GM18507 (cell line): Measurements from ENCODE around the gene CD46.
"Not testable (repeated sequence)": the region's sequence is repeated elsewhere in the genome, so short reads cannot be mapped to it uniquely, and the experiment has no call there.

ENCODE experiments used
- DNase-seq: peaks from one replicate; pipeline ENCODE4 v3.0.0; 2011; ENCODE audit warnings: low read depth; ENCODE audit not compliant: insufficient read length; ENCODE audit errors: extremely low spot score
- FAIRE-seq: peaks from 2 replicates; lab custom pipeline; 2011; peaks lifted over from hg19 to GRCh38; lab: Jason Lieb, UNC

The CD46 gene

DNA sequence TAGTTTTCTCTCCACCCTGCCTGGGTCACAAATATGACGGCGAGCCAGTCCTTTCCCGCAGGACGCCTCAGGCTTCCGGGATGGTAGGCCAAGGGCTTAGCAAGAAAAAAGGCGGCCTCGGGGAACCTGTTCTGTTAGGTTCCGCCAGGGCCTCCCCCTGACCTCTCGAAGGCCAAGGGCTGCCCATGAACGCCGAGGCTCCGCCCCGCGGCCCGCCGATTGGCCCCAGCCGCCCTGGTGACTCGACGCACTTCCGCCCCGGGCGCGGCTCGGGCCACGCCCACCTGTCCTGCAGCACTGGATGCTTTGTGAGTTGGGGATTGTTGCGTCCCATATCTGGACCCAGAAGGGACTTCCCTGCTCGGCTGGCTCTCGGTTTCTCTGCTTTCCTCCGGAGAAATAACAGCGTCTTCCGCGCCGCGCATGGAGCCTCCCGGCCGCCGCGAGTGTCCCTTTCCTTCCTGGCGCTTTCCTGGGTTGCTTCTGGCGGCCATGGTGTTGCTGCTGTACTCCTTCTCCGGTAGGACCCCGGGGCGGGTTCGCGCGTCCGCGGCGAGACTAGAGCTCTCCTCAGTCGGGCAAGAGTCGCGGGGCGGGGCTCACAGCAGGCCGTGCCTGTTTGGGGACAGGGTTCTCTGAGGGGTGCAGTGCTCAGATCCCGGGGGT lies at the start of gene CD46:
TSS of gene CD46 (plus strand) at position 265 of the 666 bp plus-strand sequence. CDS start at position 424, 159 bp downstream.
- DNase-seq (peak; percentile 81), FAIRE-seq (peak; percentile 96)

DNA sequence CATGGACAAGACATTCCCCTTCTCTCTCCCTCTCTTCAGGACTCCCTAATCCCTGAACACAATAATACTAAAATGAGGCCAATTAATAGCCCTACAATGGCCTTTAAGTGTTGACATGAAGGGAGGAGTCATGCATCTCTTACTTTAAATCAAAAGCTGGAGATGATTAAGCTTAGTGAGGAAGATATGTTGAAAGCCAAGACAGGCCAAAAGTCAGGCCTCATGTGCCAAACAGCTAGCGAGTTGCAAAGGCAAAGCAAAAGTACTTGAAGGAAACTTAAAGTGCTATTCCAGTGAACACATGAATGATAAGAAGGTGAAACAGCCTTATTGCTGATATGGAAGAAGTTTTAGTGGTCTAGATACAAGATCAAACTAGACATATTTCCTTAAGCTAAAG lies 49.5 kb upstream of the CD46 start:
- FAIRE-seq (no peak), DNase-seq (no peak)

DNA sequence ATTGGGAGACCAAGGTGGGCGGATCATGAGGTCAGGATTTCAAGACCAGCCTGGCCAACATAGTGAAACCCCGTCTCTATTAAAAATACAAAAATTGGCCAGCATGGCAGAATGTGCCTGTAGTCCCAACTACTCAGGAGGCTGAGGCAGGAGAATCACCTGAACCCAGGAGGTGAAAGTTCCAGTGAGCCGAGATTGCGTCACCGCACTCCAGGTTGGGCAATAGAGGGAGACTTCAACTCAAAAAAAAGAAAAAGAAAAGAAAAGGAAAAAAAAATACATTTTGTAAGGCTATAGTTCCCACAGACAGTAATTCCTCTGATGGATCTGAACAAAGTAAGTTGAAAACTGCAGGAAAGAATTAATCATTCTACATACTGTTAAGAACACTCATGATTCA lies 48.1 kb upstream of the CD46 start:
- FAIRE-seq (no peak), DNase-seq (no peak)

DNA sequence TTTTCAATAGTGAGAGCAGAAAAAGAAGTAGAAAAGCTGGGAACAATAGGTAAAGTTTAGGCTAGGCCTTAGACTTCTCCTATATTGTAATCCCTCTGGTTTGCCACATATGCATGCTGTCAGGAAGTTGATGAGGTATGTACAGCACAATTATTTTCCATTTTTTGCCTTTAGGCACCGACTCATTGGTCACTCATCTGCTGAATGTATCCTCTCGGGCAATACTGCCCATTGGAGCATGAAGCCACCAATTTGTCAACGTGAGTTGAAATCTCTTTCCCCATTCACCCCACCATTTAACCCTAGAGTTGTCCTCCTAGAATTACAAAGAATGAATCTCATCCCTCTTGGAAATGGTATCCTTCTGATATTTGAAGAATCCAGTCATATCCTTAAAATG lies 43.9 kb upstream of the CD46 start:
- not testable (repeated sequence) for DNase-seq, FAIRE-seq

DNA sequence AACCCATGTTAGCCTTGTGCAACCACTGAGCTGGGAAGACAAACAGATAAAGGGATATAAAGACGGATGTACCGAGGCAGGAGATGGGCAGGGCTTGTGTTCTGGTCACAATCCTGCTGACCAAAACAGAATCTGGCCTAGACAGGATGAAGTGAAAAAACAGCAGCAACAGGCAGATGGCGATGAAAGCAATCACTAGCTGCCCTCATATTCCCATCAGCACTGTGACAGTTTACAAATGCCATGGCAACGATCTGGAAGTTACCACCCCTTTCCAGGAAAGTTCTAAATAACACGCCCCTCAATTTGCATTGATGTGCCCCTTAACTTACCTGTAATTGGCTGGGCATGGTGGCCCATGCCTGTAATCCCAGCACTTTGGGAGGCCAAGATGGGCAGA lies 40.6 kb upstream of the CD46 start:
- DNase-seq = no peak
- FAIRE-seq = no peak

DNA sequence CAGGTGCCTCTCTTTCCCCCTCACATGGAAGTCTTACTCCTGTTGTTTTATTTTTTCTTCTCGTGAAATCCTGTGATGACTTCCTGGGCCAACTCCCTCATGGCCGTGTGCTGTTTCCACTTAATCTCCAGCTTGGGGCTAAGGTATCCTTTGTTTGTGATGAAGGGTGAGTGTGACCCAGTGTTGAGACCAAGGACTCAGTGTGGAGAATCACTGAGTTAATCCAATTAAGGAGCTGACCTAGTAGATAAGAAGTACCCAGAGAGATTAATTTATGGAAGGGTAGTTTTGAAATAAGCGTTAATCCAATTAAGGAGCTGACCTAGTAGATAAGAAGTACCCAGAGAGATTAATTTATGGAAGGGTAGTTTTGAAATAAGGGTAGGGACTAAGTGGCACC lies 39.2 kb upstream of the CD46 start:
- DNase-seq, FAIRE-seq: not testable (repeated sequence)

DNA sequence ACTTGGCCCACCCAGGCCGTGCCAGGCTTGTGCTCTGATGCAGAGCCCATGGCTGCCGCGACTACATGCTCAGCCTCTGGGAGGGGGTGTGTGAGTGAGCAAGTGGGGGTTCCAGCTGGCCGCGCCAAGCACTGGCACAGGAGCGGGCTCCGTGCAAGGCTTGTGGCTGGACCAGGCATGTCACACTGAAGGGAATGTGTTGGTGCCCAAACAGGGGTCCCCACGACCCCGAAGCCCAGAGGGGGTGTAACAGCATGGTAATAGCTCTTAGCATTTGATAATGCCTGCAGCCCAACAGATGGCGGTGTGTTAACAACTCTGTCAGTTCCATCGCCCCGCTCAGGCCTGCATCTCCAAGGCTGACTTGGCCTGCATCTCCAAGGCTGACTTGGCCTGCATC lies 38.3 kb upstream of the CD46 start:
- FAIRE-seq = no peak

DNA sequence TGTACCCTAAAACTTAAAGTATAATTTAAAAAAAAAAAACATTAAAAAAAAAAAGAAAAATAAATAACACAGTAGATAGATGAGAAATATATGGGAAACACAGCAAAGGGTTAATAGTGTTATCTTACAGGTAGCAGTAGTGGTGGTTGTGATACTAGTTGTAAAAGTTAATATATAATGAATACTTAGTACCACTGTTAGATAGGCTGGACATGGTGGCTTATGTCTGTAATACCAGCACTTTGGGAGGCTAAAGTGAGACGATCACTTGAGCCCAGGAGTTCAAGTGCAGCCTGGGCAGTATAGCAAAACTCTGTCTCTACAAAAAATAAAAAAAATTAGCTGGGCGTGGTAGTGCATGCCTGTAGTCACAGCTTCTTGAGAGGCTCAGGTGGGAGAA lies 32.6 kb upstream of the CD46 start:
- DNase-seq = no peak
- FAIRE-seq = no peak

More for the DNA sequence above, 38.3 kb upstream of the CD46 start:
- DNase-seq = no peak

DNA sequence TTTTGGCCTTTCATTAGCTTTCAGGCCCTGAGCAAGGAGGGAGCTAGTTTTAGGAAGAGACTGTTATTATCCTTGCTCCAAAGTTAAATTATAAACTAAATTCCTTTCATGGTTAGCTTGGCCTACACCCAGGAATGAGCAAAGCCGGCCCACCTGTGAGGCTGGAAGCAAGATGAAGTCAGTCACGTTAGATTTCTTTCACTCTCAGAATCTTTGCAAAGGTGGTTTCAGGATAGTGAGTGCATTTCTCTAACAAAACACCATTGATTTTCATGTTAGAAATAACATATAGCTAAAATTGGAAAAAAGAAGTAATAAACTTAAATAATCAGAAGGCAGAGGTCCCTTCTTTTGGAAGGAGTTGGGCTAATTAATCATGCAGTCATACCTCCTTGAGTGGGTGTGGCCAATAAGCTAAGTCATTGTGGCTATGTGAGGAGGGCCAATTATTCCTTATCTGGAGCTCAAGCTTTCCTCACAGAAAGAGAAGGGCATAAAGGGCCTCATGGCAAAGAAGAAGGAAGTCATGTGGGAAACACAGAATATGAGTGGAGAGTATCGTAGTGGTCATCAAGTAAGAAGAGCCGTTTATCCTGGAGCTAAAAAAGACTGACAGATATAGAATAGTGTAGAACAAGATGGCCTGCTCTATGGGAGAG lies 23.5 kb upstream of the CD46 start:
- not testable (repeated sequence) for DNase-seq, FAIRE-seq

DNA sequence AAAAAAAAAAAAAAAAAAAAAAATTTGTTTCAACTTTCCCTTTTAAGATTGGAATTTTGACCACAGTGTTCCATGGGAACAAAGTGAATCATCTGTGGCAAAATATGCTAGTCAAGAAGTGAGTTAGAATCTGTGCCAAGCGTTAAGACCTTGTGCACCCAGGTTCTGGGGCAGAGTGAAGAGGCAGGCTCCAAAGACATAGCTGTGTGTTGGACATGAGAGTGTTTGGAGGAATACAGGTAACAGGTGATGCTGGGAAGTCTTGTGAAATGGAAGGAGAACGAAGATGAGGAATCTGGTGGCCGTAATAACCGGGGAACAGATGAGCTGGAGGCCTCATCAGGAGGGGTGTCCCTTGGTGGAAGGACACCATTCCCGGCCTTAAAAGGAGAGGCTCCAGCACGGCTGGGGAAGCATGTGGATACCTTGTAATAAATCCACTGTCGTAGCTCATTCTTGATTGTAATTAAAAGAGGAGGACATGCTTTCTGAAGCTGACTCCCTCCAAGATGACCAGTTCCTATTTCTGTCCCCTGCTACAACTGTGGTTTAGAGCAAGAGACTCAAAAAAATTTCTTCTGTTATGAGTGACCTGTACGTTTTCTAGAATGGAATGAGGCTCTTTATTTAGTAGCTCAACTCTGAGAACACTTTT lies 14.2 kb upstream of the CD46 start:
- FAIRE-seq, DNase-seq: not testable (repeated sequence)

DNA sequence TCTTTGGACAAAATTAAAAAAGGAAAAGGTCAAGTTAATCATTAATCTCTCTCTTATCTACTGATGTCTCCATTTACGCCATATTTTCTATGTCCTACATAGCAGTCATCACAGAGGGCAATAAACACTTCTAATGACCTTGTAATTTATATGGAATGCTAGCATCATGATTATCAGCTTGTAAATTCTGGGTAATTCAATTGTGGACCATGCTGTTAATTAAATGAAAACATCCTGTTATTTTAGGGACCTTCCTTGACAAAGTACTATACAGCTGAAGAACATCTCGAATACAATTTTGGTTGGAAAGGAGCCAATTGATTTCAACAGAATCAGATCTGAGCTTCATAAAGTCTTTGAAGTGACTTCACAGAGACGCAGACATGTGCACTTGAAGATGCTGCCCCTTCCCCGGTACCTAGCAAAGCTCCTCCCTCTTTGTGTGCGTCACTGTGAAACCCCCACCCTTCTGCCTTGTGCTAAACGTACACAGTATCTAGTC lies 13.6 kb upstream of the CD46 start:
- FAIRE-seq = not testable (repeated sequence)

DNA sequence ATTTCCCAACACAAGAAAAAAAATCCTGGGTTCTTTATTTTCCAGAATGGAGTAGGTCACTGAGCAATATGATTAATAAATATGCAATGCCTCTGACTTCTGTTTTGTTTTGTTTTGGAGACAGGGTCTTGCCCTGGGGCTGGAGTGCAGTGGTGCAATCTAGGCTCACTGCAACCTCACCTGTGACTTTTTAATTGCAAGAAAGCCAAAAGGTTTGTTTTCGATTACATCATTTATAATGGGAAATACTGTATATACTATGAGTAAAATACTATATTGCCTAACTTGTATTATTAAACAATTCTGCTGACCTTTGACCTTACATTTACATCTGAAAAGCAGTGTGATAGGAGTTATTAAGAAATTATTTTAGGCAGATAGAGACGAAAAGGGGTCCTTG lies 11.6 kb upstream of the CD46 start:
- DNase-seq = no peak
- no peak for FAIRE-seq

More for the DNA sequence above, 13.6 kb upstream of the CD46 start:
- DNase-seq = not testable (repeated sequence)

DNA sequence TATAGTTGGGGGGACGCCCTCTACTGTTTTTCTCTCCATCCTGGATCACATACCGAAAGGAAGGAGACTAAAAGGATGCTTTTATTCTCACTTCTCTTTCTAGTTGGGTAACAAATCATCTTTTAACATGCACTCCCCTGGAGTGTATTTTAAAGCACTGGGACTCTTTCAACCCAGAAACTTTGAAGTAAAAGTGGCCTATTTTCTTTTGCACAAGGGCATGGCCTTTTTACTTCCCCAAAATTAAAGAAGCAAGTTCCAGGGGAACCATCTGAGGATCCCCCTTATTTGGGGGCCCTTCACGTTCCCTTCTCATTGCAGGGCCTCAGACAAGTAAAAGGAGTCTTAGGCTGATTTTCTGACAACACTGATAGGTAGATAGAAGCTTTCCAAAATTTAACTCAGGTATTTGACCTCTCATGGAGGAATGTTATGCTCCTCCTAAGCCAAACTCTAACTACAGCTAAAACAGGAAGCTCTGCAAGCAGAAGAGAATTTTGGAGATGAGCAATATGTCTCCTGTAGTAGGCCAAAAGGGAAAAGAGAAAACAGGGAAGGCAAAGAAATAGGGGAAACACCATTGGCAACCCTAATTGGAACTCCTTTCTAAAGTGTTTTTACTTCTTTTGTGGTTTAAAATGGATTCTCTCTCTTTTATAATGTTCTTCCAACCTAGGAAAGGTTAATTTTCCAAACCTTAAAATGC lies 8.9 kb upstream of the CD46 start:
- no peak for DNase-seq
- FAIRE-seq = no peak

DNA sequence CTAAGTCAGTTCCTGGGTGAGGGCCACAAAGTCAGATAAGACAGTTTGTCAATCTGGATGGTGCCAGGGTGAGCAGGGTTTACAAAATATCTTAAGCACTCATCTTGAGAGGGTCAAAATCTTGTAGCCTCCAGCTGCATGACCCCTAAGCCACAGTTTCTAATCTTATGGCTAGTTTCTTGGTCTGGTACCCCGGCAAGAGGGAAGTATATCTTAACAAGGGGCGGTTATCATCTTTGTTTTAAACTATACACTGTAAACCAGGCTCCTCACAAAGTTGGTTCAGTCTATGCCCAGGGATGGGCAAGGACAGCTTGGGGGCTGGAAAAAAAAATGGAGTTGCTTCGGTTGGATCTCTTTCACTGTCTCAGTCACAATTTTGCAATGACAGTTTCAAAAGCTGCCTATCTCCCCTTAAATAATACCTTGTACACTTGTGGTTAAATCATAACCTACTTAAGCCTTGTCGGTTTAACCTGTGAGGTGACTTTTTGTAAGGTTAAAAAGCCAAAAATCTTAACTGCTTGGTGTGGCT lies 7.8 kb upstream of the CD46 start:
- no peak for FAIRE-seq
- no peak for DNase-seq

DNA sequence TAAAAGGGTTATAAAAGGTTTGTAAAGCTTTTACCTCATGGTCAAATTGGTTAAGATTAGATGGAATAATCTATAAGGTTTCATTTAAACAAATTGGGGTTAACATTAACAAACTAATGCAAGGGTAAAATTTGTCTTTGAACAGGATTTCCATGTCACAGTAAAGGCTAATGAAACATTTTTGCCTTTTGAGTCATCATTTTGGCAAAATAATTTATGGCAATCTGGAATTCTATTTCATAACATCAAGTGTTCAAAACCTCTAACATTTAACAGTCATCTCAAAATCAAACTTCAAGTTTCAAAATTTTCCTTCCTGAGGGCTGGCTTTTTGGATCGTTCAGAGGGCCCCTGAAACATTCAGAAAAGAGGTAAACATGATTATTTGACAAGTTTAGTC lies 6.6 kb upstream of the CD46 start:
- no peak for DNase-seq
- no peak for FAIRE-seq

DNA sequence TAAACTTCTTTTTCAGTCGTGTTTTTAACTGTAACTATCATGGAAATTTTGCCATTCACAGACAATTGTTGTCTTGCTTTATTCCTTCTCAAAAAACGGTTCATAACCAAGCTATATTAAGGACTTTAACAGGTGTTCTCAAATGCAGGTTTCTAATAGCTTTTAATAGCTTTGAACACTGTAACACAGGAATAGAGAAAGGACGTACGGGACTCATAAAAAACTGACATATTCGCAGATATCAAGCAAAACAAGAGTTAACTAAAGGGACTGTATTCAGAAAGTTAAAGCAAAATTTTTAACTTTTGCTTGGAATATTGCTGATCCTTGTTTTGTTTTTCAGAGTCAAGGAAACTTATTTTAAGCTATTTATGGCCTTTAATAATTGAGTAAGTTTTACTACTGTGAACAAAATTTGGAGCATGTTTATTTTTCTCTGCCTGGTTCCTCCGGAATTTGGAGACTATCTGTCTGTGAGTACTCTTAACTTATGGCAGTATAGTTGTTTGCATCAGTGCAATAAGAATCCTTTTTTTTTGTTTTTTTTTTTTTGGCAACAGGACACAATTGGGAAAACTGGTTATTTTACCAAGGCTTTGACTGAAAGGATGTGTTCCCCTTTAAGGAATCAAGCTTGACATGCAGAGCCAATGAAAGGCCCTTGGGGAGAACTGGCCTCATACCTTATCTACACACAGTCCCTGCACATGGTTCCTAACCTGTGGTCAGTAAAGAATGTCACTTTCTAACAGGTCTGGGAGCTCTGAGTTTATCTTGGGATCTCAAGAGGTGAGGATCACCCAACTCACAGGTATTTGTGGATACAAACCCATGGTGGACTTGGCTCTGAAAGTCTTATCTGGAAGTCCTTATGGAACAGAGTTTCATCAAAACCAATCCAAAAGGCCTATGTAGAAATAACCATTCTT lies 5.8 kb upstream of the CD46 start:
- no peak for DNase-seq
- FAIRE-seq = no peak

DNA sequence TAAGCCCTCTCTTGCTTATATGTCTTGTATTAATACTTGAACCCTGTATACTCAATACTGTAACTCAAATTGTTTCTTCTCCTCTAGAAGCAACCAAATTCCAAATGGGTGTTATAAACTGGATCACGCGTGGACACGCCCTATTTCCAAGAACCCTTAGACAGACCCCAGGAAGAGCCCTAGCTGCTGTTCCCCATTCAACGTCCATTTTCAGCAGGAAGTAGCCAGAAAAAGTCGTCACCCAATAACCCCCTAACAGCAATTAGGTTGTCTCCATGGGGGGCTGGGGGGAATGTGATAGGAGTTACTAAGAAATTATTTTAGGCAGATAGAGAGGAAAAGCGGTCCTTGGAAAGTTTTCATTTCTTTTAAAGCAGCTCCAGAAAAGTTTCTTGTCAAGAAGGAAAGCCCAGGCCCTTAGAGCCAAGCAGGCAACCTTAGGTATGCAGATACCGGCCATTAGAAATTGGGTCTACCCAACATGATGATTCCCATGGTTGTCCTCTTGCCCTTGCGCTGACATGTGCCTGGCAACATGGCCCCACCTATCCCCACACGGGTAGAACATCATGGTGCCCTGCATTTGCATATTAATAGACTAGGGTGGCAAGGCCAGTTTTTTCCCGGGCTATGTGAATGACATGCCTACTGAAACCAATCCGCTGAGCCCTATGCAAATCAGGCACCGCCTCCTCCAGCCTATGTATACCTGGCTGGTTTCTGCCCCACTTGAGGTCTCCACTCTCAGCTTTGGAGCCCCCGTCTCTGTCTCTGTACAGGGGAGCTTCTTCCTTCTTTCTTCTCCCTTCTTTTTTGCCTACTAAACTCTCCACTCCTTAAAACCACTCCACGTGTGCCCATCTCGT lies 4.0 kb upstream of the CD46 start:
- DNase-seq = no peak
- FAIRE-seq = no peak
